GM21367 (cell line): Measurements from ENCODE around the gene CDRT15.
"Not testable (repeated sequence)": the region's sequence is repeated elsewhere in the genome, so short reads cannot be mapped to it uniquely, and the experiment has no call there.

ENCODE experiments used
- ATAC-seq: cut with Tn5 transposase; IDR thresholded peaks from one replicate; pipeline ENCODE4 v1.9.1; 2021; ENCODE audit not compliant: unreplicated experiment

Gene CDRT15

DNA sequence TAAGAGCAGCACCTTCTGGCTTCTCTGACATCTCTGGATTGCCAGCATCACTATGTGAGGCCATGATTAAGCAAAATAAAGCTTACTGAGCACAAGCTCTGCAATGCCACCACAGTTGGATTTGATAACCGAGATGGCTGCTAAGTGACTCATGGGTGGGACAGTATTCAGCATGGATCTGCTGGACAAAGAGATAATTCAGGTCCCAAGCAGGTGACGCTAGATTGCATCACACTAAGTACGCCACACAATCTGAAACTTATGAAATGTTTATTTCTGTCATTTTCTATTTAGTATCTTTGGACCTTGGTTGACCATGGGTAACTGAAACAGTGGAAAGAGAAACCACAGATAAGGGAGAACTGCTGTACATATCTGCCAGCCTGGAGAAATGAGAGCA, 27.4 kb downstream of the CDRT15 start:
- ATAC-seq = no peak

GRCh38 chr17:14207791-14208190, 28.9 kb downstream of the CDRT15 start:
- no peak for ATAC-seq

- ATAC-seq = no peak
Observed at GRCh38 chr17:14206891-14207290, 29.8 kb downstream of the CDRT15 start.

DNA sequence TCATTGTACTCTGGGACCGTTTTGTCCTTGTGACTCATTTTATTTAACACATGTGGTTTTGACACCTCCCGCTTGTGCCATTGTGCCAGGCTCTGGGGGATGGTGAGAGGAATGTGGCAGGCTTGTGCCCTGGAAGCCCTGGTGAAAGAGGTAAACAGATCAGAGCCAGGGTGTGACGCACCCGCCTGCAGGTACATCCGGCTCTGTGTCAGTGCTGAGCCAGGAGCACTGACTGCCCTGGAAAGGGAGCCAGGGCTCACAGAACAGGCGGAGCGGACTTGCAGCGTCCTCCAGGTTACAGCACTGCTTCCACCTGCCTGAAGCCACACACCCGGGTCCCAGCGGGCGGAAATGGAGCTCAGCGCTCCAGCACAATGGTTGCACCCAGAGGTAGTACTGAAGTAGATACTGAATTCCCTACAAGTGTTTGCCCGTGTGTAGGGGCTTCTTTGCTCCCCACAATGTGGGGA, 30.6 kb downstream of the CDRT15 start:
- no peak for ATAC-seq

GRCh38 chr17:14205380-14205779, 31.3 kb downstream of the CDRT15 start:
- ATAC-seq = no peak

DNA sequence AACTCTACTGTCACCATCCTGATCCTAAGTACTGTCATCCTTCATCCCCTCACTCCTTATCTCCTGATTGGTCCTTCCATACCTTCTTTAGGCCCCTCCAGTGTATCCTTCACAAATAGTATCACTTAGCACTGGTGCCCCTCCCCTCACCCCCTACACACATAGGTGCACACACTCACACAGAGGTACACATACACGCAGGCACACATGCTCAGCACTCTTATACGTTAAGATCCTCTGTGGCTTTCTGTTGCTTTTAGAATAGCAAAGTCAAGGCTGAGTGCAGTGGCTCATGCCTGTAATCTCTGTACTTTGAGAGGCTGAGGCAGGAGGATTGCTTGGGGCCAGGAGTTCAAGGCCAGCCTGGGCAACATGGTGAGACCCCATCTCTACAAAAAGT, 32.1 kb downstream of the CDRT15 start:
- ATAC-seq = no peak

DNA sequence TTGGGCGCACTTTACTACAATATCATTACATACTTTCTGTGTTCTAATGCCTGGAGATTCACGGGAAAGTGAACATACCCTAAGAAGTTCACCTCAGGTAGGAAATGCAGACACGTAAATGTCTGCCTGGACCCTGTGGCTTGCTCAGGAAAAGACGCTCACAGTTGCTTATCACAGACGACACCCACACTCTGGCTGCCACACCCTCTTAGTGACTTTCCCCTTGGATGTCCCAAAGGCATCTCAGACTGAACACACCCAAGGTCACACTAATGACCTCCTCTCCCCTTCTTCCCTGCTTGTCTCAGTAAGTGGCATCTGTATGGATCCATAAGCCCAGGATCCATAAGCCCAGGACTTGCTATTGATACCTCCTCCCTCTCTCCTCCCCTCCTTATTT, 32.6 kb downstream of the CDRT15 start:
- ATAC-seq = no peak

DNA sequence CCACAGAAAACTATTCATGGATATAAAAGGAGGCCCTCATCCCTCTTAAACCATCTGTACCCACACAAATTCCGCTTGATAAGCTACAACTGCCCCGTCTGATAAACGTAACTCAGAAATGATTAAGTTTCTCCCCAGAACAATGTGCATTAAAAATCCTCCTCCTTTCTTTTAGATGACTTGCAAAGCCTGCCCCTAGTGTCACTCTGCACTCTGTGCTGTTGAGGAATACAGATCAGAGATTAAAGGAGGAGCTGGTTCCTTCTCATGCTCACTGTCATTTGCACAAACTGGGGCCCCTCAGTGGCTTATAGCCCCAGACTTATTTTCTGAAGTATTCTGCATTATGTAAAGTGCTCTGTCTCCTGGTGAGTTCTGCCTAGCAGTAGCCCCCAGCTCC, 33.3 kb downstream of the CDRT15 start:
- ATAC-seq = no peak

GRCh38 chr17:14202388-14203166, 34.1 kb downstream of the CDRT15 start:
- ATAC-seq = no peak

GRCh38 chr17:14201988-14202380, 34.7 kb downstream of the CDRT15 start:
- ATAC-seq = no peak

- ATAC-seq = no peak
Observed at GRCh38 chr17:14201021-14201987, 35.4 kb downstream of the CDRT15 start.

GRCh38 chr17:14200354-14200753, 36.3 kb downstream of the CDRT15 start:
- no peak for ATAC-seq

GRCh38 chr17:14199601-14200000, 37.1 kb downstream of the CDRT15 start:
- no peak for ATAC-seq

DNA sequence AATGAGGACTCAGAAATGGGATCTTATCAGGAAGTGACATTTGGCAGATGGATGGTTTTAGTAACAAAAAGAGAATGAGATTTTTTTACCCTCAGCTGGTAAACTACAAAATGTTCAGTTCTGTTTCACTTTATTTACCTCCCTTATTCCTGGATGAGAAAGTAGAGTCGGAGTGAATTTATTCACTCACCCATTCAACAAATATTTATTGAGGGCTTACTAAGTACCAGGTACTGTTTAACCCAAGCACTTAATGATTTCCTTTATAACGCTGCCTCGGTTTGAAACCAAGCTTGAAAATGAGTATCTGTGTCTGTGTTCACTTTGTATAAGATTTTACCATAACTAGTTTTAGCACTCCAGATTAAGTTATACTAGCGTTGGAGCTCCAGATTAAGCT, 38.1 kb downstream of the CDRT15 start:
- ATAC-seq = no peak

DNA sequence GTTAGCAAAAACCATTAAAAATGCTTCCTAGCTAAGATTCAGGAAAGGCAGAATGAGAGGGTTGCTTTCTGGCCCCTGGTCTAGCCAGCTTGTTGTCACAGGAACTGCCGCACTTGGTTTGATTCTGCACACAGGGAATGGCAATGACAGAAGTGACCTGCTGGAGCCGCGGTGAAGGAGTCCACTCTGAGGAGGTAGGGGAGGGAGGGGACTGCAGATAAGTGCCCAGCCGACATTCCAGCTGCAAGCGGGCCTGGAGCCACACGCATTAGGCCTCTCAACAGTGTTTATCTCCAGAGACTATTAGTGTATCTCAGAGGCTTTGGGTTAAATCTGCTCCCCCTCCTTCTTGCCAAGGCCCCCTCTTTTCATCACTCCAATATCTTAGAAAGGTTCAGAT, 38.6 kb downstream of the CDRT15 start:
- ATAC-seq = no peak

- no peak for ATAC-seq
Observed at GRCh38 chr17:14197586-14197985, 39.1 kb downstream of the CDRT15 start.

DNA sequence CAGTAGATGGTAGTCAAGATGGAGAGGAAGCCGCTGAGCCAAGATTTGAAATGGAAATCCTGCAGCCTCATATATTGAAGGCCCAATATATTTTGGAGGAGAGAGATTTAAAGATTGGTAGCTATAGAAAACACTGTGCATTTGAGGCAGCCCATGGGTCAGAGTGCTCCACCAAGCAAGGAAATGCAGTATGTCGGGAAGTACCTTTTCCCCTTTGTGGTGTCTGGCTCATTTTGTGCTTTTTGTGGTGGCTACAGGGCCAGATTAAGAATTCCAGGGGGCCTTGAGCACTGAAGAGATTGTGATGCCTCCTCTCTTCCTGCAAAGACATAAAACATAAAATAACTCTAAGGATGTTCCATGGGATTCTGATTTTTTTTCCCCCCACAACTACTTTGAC, 39.6 kb downstream of the CDRT15 start:
- ATAC-seq = no peak

GRCh38 chr17:14196377-14196997, 40.2 kb downstream of the CDRT15 start:
- ATAC-seq = no peak

- not testable (repeated sequence) for ATAC-seq
Observed at GRCh38 chr17:14192636-14193344, 43.9 kb downstream of the CDRT15 start.

DNA sequence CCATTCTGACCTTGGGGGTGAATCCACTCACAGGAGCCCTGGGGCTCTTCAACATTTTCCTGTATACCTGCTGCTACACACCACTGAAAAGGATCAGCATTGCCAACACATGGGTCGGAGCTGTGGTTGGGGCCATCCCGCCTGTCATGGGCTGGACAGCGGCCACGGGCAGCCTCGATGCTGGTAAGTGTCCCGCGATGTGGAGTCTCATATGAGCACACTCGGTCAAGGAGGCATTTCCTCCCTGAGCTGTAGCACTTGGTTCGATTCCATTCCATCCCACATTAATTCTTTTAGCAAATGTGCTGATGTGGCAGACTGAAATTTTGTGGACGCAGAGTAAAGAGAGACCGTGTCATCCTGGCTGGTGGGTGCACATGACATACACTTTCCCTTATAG, 44.6 kb downstream of the CDRT15 start:
- ATAC-seq = not testable (repeated sequence)

- ATAC-seq = not testable (repeated sequence)
Observed at GRCh38 chr17:14191469-14191868, 45.2 kb downstream of the CDRT15 start.
